GM18498 (cell line): ENCODE data around the gene RPL31.

ENCODE experiments used
- ATAC-seq: cut with Tn5 transposase; IDR thresholded peaks from one replicate; pipeline ENCODE4 v1.9.1; 2021; ENCODE audit warnings: mild to moderate bottlenecking, moderate library complexity; ENCODE audit not compliant: unreplicated experiment

RPL31 gene

GRCh38 chr2:100992262-100992661 is 9.8 kb upstream of the RPL31 start:
- no peak for ATAC-seq

GRCh38 chr2:100993294-100993693 is 8.8 kb upstream of the RPL31 start:
- ATAC-seq, result no peak

- ATAC-seq, result no peak
These were observed 6.6 kb upstream of the RPL31 start for GRCh38 chr2:100995309-100996075.

GRCh38 chr2:100997509-100998234 is 4.4 kb upstream of the RPL31 start:
- no peak for ATAC-seq

- no peak for ATAC-seq
These were observed 3.9 kb upstream of the RPL31 start for GRCh38 chr2:100998235-100998573.

- ATAC-seq, result no peak
These were observed 2.1 kb upstream of the RPL31 start for GRCh38 chr2:100999995-101000394.

- peak; percentile 5 for ATAC-seq
These were observed 631 bp downstream of the RPL31 start for GRCh38 chr2:101002562-101003277.

- ATAC-seq, result no peak
These were observed 1.2 kb downstream of the RPL31 start for GRCh38 chr2:101003278-101003775.

- ATAC-seq, result no peak
These were observed 2.7 kb downstream of the RPL31 start for GRCh38 chr2:101004620-101005325.

GRCh38 chr2:101006065-101006715 is 4.1 kb downstream of the RPL31 start:
- no peak for ATAC-seq

GRCh38 chr2:101007415-101008345 is 5.6 kb downstream of the RPL31 start:
- ATAC-seq, result no peak

GRCh38 chr2:101011152-101011551 is 9.1 kb downstream of the RPL31 start:
- ATAC-seq, result no peak

GRCh38 chr2:101012054-101012705 is 10.1 kb downstream of the RPL31 start:
- ATAC-seq, result peak; percentile 77

- no peak for ATAC-seq
These were observed 10.7 kb downstream of the RPL31 start for GRCh38 chr2:101012706-101013181.

- no peak for ATAC-seq
These were observed 12.3 kb downstream of the RPL31 start for GRCh38 chr2:101014264-101014857.

GRCh38 chr2:101017371-101017770 is 15.3 kb downstream of the RPL31 start:
- ATAC-seq, result no peak

GRCh38 chr2:101018934-101019333 is 16.8 kb downstream of the RPL31 start:
- ATAC-seq, result no peak

- ATAC-seq, result no peak
These were observed 20.1 kb downstream of the RPL31 start for GRCh38 chr2:101022221-101022620.
